ENCODE data around the gene MGAT5.

The MGAT5 gene

DNA sequence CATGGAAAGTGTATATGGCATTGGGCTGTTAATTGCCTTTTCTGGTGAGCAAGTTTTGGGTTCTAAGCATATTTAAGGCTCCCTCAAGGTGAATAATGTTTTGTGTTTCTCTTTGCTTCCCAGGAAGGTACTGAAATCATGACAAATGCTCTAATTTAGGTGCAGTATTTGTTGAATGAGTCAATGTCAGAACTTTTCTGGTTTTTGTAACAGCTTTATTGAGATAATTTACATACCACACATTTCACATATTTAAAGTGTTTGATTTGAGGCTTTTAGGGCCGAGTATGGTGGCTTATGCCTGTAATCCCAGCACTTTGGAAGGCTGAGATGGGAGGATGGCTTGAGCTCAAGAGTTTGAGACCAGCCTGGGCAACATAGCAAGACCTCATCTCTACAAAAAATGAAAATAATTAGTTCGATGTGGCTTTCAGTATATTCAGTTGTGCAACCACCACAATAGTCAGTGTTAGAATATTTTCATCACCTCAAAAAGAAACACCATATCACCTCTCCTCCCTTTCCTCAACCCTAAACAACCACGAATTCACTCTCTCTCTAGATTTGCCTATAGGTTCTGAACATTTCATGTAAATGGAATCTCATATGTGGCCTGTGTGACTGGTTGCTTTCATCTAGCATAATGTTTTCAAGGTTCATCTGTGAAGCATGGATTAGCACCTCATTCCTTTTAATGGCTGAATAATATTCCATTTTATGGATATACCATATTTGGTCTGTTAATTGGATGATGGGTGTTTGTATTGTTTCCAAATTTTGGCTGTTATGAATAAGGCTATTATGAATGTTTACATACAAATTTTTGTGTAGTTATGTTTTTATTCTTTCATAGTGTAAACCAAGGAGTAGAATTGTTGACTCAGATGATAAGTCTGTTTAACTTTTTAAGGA, 54.9 kb downstream of the MGAT5 start:
- no peak for DNase-seq

DNA sequence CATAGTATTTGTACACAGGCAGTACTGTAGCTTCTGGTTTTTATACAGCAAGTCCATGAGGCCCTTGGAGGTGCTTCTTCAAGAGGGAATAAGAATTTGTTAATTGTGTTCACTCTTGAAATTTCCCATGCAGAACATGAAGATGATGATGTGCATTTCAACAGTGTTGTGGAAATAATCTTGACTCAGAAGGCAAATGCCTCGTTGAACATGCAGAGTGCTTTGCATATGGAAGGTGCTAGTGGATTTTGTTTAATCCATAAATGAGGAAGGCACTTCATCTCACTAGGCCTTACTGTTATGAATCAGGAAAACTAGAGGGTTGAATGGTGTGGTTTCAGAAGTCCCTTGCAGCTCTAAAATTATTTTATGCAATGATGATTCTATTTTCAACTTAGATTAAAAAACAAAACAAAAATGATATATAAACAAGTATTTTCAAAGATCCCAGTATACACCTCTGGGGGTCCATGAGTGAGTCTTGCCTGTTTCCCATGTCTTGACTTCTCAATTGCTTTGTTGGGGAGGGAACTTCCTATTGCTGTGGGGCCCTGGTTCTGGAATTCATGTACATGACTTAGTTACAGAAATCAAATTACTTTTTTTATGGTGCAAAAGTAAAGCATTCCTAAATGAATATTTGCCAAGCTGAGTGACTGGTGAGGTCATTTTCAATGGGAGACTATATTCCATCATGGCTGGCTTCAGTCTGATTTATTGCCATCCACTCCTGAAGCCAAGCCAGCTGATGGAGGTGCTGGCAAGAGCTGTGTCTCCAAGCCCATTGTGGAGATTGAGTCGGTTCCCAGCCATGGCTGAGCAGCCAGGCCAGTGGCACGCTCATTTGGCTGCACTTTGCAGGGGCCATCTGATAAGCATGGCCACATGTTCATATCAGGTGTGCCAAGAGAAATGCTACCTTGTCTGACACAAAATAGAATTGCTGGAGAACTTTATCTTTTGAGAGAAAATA, 56.5 kb downstream of the MGAT5 start:
- DNase-seq: no peak

DNA sequence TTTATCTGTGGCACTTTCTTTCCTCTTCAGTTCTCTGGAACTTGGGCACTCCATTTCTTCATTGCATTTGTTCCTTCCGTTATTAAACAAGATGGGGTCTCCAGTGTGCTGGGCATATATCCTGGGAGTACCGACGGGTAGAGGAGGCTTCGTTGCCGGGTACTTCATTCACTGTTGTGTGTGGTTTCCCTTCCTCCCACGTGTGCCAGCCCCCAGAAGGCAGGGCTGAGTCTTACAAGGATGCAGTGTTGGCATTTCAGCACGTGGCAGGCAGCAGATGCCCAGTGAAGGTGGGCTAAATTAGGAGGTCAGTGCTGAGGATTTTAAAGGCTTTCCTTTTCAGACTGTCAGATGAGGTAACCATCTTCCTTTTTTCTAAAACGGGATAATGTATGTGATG, 58.6 kb downstream of the MGAT5 start:
- DNase-seq: peak; percentile 20

DNA sequence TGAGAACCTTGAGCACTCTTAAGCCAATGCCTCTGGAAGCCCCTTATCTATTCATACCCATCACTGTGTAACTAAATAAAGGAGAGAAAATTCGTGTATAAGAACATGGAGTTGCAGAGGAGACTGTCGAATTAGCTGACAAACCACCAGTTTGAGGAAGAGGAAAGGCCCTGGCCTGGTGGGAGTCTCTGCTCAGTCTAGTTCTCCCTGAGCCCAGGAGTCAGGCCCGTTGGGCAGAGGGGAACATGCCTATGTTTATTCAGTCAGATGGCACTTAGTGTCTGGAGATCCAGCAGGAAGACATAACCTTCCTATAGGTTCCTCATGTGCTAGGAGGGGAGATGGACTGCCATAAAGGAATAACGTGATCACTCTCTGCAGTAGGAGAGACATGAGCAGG, 60.3 kb downstream of the MGAT5 start:
- no peak for DNase-seq

DNA sequence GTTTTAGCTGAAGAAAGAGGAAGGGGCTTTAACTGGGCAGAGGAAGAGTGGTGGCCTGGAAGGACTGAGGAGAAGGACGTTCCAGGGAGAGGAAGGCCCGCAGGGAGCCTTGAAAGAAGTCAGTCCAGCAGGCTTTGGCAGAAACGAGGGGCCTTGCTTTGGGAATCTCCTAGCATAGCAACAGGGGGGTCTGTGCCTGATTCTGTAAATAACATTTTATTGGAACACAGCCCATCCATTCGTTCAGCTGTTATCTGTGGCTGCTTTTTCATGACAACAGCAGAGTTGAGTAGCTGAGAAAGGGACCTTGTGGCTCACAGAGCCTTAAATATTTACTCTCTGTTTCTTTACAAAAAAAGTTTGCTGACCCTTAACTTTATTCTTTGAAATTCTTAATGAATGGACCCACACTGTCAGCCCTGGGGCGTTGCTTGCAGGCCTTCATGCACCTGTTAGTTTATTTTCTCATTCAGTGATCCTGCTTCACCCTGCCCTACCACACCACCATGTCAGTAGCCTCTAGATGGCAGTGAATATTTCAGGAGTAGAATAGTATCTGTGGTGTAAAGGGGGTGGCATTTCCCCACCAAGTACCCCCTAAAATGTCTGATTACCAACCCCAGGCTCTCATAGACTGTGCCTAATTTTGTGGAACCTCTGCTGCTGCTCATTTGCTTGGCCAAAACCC, 61.0 kb downstream of the MGAT5 start:
- no peak for DNase-seq

DNA sequence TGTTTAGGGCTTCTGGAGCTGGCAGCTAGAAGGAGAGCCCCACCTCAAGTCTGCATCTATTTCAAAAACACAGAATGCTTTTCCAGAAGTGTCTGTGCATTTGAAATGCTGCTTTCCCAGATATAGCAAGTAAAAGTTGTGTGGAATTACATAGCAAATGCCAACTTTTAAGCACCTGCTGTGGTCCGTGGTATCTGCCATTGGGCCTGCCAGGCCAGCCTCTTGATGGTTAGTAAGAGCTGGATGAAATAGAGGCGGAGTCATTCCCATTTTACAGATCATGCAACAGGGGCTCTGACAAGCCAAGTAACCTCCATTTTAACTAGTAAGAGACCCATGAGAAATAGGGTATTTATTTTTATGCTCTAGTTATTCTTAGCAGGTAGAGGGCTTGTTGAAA, 61.6 kb downstream of the MGAT5 start:
- DNase-seq: no peak

DNA sequence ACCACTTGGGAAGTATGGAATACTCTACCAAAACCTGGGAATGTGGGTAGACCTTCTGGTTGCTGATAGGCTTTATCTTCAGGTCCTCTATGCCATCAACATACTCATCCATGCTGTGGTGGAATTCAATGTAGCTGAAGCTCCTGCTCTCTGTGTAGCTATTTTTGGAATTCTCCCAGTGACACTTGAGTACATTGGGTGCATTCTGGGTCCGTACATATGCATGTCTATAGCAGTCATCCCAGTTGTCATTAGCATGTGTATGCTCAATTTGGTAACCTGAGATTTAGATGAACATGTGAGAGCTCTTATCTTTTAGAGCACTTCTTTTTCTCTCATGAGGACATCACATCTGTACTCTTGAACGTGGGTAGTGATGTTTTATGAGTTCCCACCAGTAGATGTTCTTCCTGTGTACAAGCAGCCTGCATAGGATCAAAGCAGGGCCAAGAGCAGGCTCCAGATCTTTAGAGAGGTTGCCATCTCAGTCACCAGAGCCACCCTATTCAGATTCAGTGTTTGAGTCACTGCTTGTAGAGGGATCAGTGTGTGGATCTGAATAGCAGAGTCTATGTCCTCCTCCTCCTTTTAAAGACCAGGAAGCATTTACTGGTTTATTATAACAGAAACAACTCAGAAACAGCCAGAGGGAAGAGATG, 65.9 kb downstream of the MGAT5 start:
- no peak for DNase-seq

DNA sequence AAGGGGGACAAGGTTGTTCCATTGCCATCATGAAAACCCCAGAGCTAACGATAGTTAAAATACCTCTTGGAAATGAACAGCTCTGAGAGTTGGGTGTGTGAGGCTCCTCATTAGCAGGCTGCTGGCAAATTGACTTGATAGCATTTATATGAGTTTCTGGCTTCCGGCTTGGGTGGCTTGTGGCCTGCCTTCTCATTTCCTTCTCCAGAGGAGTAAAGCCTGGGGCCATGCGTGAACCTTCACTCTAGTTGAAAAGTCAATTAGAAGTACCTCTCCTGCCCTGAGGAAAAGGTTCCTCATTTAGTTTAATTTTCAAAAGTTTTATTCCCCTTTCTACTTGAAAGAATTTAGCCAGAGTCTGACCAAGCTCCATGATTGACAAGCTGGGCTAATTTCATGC, 67.1 kb downstream of the MGAT5 start:
- peak; percentile 46 for DNase-seq

DNA sequence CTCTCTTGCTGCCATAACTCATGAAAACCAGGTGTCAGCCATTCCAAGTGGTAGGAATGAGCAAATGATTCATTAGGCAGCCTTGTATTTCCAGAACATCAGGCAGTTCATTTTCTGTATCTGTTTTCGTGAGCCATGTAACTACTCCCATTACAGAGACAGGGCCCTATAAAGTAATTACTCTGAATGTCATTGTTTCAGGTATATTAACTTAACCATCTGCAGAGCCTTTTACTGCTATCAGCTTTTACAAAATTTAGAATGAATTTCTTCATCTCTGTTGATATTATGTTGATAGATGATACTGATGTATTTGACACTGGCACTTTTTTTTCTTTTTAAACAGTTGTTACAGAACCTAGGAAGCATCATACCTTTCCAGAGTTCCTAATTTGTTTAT, 69.9 kb downstream of the MGAT5 start:
- no peak for DNase-seq

DNA sequence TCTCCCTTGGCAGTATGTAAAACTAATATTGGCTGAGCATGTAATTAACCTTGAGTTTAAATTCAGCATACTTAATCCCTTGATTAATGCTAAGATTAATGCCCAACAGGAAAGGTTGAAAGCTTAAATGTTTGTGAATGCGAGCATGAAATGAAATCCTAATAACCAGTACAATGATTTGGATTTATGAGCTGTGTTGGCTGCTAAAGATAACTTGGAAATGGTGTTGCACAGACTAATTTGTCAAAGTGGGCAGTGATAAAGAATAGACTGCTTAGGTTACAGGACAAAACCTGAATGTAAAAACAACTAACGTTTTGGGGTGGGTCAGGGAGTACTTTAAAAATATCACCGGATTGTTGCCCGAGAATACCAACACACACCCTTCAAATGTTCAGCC, 70.6 kb downstream of the MGAT5 start:
- DNase-seq: no peak

DNA sequence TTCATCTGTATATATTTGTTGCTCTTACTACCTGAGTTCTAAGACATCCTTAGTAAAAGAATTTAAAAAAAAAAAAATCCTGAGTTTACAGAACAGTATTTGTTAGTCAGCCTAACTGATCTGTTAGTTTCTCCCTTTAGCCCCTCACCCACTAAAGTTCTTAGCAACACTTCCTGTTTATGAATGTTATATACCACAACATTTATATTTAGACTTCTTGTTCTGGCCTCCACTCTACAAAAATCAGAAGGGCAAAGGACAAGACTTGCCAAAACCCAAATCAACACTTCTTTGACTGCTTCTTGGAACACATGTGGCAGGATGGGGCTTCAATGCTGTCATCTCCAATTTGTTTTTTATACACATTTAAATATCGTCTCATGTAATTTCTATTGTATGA, 71.1 kb downstream of the MGAT5 start:
- DNase-seq: no peak

DNA sequence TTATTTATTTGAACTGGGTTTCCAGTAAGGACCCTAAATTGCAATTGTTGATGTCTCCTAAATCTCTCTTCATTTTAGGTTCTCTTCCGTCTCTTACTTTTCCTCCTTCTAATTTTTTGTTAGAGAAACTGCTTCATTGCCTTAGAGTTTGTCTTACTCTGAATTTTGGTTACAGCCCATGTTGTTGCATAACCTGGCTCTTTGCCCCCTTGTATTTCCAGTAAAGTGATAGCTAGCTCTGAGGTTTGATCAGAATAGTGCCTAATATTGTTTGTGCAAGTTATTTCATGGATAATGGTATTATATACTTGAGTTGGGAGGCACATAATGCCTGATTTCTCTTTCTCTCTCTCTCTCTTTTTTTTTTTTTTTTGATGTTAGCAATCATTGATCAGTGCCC, 71.8 kb downstream of the MGAT5 start:
- DNase-seq: no peak

DNA sequence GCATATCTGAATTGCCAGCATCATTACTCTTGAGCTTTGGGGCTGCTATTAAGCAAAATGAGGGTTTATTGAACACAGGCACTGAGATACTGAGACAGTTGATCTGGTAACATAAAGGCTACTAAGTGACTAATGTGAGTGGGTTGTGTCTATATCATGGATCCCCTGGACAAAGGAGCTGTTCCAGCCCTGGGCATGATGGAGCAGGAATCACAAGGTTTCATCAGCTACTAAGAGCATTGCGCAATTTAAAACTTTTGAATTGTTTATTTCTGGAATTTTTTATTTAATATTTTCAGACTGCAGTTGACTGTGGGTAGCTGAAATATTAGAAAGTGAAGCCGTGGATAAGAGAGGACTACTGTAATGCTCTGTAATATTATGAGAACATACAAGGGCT, 73.5 kb downstream of the MGAT5 start:
- DNase-seq: no peak

DNA sequence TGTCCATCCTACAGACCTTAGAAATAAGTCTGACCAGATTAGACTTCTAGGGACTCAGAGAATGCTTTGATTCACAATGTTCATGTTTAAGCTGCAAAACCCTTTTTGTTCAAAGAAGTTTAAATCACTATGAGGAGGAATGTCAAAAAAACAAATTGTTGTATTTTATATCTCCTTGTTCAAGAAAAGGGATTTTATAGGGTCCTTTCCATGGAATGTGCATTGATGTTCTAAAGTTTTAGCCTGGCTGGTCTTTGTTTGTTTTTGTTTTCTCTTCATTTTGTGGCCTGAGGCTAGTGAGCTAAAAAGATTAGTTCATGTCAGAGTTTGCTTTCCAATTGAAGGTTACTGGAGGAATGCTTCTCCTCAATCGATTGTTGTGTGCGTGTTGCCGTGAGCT, 77.2 kb downstream of the MGAT5 start:
- no peak for DNase-seq

DNA sequence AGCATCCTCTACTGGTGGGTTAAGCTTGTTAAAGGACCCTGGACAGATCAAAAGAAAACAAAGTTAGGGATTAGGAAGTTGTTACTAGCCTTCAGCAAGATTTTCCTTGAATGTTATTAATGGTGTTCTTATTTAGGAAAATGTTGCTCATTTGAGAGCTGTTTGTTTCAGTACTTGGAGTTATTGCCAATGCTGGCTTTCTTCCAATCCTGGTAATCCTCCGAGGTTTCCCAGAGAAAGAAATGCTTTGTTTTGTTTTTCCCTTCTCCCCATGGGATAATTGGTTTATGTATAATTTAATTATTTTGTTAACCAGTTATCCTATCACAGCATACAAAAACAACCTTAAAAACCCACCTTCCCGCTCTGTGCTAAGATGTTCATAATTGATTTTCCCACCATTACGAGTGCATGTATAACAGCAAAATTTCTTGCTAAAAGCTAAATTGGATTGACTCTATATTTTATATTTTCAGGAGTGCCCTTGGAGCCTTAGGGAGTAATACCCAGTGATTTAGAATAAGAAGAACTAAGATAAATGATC, 79.8 kb downstream of the MGAT5 start:
- no peak for DNase-seq

DNA sequence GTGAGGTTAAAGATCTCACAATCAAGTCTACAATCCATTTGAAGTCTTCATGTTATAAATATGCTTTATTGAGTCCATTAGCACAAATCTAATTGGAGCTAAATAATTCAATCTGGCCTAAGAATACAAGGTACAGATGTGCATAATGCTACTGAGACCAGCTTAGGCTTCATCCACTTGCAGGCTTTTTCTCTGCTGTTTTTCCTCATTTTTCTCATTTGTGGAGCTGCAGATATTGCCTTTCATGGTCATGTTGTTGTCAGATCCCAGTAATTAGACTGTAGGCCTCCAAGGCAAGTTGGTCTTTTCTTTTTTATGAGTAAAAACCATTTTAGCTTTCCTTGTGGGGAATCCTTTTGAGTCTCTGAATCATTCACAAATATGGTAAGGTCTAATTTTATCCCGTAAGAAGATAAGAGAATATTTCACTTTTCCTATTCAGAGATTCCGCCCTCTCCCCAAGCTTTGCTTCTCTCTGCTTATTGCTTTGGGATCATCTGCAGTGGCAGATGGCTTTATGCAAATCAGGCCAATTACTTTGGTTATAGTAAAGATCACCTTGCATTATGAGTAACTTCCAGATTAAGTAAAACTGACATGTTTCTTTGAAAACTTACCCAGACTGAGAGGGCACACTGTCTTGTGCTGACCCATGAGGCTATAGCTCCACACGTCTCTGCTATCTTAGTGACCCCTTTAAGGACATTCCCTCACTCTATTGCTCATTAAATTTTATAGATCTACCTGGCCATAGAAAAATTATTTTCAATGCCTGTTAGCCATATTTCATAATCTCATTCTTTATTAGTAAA, 80.9 kb downstream of the MGAT5 start:
- no peak for DNase-seq

DNA sequence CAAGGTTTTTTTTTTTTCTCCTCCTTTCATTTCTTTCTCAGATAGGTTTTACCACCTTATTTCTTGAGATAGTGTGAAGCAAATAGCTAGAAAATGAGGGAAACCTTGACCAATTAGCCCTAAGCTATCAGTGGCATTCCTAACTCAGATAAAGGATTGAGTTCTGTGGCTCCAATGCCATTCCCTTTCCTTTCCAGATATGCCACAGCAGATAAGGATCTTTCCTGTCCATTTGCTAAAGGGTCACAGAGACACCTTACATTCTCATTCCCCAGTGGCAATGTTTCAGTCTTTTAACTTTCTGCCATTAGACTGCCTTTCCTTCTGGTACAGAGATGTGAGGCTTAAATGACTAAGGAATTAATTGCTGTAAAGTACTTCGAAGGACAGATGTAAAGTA, 81.7 kb downstream of the MGAT5 start:
- no peak for DNase-seq

DNA sequence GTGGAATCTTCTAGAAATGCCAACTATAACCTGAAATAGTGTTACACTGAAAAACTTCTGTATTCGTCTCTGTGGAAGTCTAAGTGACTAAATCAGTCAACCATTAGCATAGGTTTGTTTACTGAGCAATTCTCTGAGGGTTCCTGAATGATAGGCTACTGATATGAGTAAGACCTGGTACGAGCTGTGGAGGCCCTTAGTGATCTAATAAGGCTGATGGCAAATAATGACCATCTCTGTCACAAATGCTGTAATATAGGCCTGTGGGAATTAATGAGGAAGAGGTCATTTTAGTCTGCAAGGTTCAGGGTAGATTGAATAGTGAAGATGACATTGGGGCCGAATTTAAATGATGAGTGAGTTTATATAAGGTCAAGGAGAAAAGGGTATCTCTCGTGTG, 82.5 kb downstream of the MGAT5 start:
- no peak for DNase-seq

DNA sequence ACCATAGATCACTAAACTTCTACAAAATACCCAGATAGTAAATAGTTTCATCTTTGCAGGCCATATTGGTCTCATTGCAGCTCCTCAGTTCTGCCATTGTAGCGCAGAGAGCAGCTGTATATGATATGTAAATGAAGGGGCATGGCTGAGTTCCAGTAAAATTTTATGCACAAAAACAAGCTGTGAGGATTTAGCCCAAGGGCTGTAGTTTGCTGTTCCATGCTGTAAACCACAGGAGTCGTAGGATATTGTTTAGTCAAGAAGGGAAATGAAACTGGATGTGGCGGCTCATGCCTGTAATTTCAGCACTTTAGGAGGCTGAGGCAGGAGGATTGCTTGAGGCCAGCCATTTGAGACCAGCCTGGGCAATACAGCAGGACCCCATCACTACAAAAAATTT, 83.0 kb downstream of the MGAT5 start:
- DNase-seq: no peak

DNA sequence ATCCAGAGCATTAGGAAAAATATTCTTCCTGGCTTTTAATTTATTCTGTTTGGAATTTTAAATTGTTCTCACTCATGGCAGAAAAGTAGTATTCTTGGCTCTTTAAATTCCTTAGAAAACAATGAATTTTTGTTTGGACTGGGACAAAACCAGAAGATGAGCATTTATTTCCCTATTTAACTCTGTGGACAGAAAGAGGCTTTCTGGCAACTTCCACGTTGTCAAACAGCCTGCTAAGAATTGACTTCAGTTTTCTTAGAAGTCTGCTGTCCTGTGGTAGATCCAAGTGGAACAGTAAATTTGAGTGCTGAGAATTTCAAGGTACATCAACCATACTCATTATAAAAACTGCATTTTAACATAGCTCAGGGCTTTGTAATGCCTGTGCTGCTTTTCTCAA, 83.8 kb downstream of the MGAT5 start:
- no peak for DNase-seq

DNA sequence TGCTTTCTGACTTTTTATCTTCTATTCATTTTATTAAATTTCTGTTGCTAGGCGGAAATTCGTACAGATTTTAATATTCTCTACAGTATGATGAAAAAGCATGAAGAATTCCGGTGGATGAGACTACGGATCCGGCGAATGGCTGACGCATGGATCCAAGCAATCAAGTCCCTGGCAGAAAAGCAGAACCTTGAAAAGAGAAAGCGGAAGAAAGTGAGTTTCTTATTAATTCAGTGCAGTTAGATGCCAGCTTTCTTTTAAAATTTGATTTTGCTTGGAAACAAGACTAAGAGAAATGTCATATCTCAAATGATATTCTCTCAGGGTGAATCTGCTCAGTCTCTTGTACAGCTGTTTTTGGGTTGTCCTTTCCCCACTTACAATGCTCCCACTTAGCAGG, 84.3 kb downstream of the MGAT5 start:
- no peak for DNase-seq

DNA sequence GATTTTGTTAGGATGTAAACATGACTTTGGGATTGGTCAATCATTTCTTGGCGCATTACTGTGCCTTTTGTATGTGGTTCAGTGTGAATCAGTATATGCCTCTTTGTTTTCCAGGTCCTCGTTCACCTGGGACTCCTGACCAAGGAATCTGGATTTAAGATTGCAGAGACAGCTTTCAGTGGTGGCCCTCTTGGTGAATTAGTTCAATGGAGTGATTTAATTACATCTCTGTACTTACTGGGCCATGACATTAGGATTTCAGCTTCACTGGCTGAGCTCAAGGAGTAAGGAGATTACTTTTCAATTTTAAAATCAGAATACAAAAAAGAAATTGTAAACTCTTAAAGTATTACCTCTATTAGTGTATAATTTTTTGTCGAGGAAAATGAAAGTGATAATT, 87.6 kb downstream of the MGAT5 start:
- no peak for DNase-seq

Data from activated naive CD4-positive, alpha-beta T cell treated with Interleukin-2 at 50 U/mL for 16 hours (primary cell).